Endothelial cell of umbilical vein (primary cell): ENCODE data around the gene MAP4K4. TPM values are rescaled to one million over a fixed set of nuclear protein-coding genes. Genes with fewer than 3 reads are reported as not detected.

ENCODE experiments used
- BruUV-seq: library from RNA; stranded (reverse); fragments of 400-500 nt; replicated peaks from 2 replicates; lab custom pipeline; 2021; lab: Mats Ljungman, UMichigan
- CTCF ChIA-PET: fragments of 300-600, 350-600 bp; sonication (Branson Sonifier 250); formaldehyde crosslinking; loops from one replicate; lab custom pipeline; 2021; ENCODE audit warnings: antibody characterized with exemption, inconsistent platforms; lab: Charles Lee
- POLR2A ChIA-PET: fragments of 300-600, 350-600 bp; sonication (Branson Sonifier 250); formaldehyde crosslinking; loops from one replicate; lab custom pipeline; 2021; ENCODE audit warnings: antibody characterized with exemption, inconsistent platforms; lab: Charles Lee
- DNase-seq: peaks from one replicate; pipeline ENCODE4 v3.0.0-alpha.2; 2011; ENCODE audit warnings: low read depth, low spot score
- FAIRE-seq: peaks from 2 replicates; lab custom pipeline; 2011; peaks lifted over from hg19 to GRCh38; lab: Jason Lieb, UNC
- H2AFZ ChIP-seq: 2 replicates; pipeline ENCODE4 v1.6.0; 2012; ENCODE audit warnings: low read depth, low read length, control low read depth, inconsistent platforms
- H3K27ac ChIP-seq: 2 replicates; pipeline ENCODE4 v1.5.1; 2011; ENCODE audit warnings: low read depth, mild to moderate bottlenecking, control low read depth, low read length, moderate library complexity; ENCODE audit not compliant: insufficient read depth
- H3K27me3 ChIP-seq, 2 experiments: 2 replicates each; pipeline versions ENCODE4 v1.6.0 to v1.6.1; 2011; ENCODE audit warnings: low read length in 2 of 2, mixed read lengths in 1 of 2; ENCODE audit not compliant: control insufficient read depth in 2 of 2, insufficient read depth in 2 of 2
- H3K36me3 ChIP-seq, 2 experiments: 2 replicates in 1 of 2; 3 replicates in 1 of 2; pipeline ENCODE4 v1.5.1; 2011; ENCODE audit warnings: low read length in 2 of 2, mild to moderate bottlenecking in 1 of 2, moderate library complexity in 1 of 2; ENCODE audit not compliant: control insufficient read depth in 2 of 2, insufficient read depth in 2 of 2; ENCODE audit errors: extremely low read depth in 1 of 2
- H3K4me1 ChIP-seq: 3 replicates; pipeline ENCODE4 v1.5.1; 2011; ENCODE audit warnings: mild to moderate bottlenecking, low read length; ENCODE audit not compliant: control insufficient read depth, insufficient read depth; ENCODE audit errors: extremely low read depth
- H3K4me2 ChIP-seq: 2 replicates; pipeline ENCODE4 v1.6.1; 2011; ENCODE audit warnings: low read length, control low read depth, mixed read lengths; ENCODE audit not compliant: insufficient read depth
- H3K4me3 ChIP-seq, 3 experiments: fragments of 200-600 bp in 1 of 3; sonication (generic), shearing (Covaris generic) in 1 of 3; replicated peaks in 1 of 3; 2 replicates each; pipeline ENCODE4 v1.5.1; 2011 to 2016; ENCODE audit warnings: control low read depth in 3 of 3, low read length in 3 of 3, mild to moderate bottlenecking in 2 of 3, inconsistent platforms in 1 of 3, low read depth in 1 of 3, moderate library complexity in 1 of 3; ENCODE audit not compliant: insufficient read depth in 1 of 3
- H3K79me2 ChIP-seq: 2 replicates; pipeline ENCODE4 v1.6.0; 2012; ENCODE audit warnings: low read length, inconsistent platforms; ENCODE audit not compliant: control insufficient read depth, insufficient read depth
- H3K9ac ChIP-seq: replicated peaks from 2 replicates; pipeline ENCODE3; 2011; ENCODE audit warnings: low read length, control low read depth; ENCODE audit not compliant: insufficient read depth; ENCODE audit errors: extremely low read depth
- H3K9me1 ChIP-seq: replicated peaks from 3 replicates; pipeline ENCODE4 v1.6.0; 2011; ENCODE audit warnings: mild to moderate bottlenecking, low read length; ENCODE audit not compliant: control insufficient read depth, insufficient read depth; ENCODE audit errors: extremely low read depth
- H3K9me3 ChIP-seq: replicated peaks from 2 replicates; pipeline ENCODE4 v1.5.1; 2012; ENCODE audit warnings: low read length, inconsistent platforms; ENCODE audit not compliant: control insufficient read depth, insufficient read depth
- H4K20me1 ChIP-seq: replicated peaks from 2 replicates; pipeline ENCODE3; 2011; ENCODE audit warnings: mild to moderate bottlenecking, low read length; ENCODE audit not compliant: control insufficient read depth, insufficient read depth; ENCODE audit errors: extremely low read depth
- CTCF ChIP-seq, 2 donors: IDR thresholded peaks; 1 replicate in 1 of 2; 2 replicates in 1 of 2; pipeline ENCODE4 v1.5.1; 2011; ENCODE audit warnings: low read length in 2 of 2, mild to moderate bottlenecking in 2 of 2, moderate library complexity in 2 of 2, control low read depth in 1 of 2, inconsistent platforms in 1 of 2, low read depth in 1 of 2; ENCODE audit not compliant: insufficient read depth in 1 of 2; ENCODE audit errors: extremely low read depth in 1 of 2
- EZH2 ChIP-seq: IDR thresholded peaks from 2 replicates; pipeline ENCODE4 v1.6.1; 2012; ENCODE audit warnings: borderline replicate concordance, low read depth, mild to moderate bottlenecking, moderate library complexity, low read length, inconsistent platforms; ENCODE audit not compliant: severe bottlenecking
- FOS ChIP-seq: IDR thresholded peaks from 2 replicates; pipeline ENCODE4 v1.6.1; 2011; ENCODE audit warnings: mild to moderate bottlenecking, low read length, moderate library complexity, borderline replicate concordance; ENCODE audit not compliant: insufficient read depth
- GATA2 ChIP-seq: IDR thresholded peaks from 2 replicates; pipeline ENCODE4 v1.7.0; 2011; ENCODE audit warnings: low read depth, mild to moderate bottlenecking, moderate library complexity, mixed read lengths, low read length; ENCODE audit not compliant: insufficient read length, insufficient read depth
- JUN ChIP-seq: IDR thresholded peaks from 2 replicates; pipeline ENCODE4 v1.6.1; 2011; ENCODE audit warnings: borderline replicate concordance, low read depth; ENCODE audit not compliant: insufficient read length, insufficient read depth
- MYC ChIP-seq: IDR thresholded peaks from one replicate; pipeline ENCODE4 v1.6.1; 2011; ENCODE audit warnings: mild to moderate bottlenecking, low read depth, low read length
- POLR2A ChIP-seq: IDR thresholded peaks from 2 replicates; pipeline ENCODE4 v1.6.1; 2012; ENCODE audit warnings: low read depth, mild to moderate bottlenecking, control low read depth, low read length
- POLR2AphosphoS5 ChIP-seq: IDR thresholded peaks from 2 replicates; pipeline ENCODE4 v1.6.1; 2012; ENCODE audit warnings: low read depth, mild to moderate bottlenecking, control low read depth, low read length, moderate library complexity; ENCODE audit not compliant: insufficient read depth
- dilution Hi-C: fragments of 300-500 bp; cut with MboI; formaldehyde crosslinking; loops from one replicate; pipeline ENCODE4 v1.15.0; 2019; ENCODE audit warnings: low sequenced_read_pairs; ENCODE audit not compliant: extremely low pct_ligation_motif_present
- intact Hi-C: fragments of 100-400 bp; cut with micrococcal nuclease; formaldehyde crosslinking; loops from one replicate; pipeline ENCODE4 v1.10.0; 2022
- polyA plus RNA-seq, 4 experiments: library from polyadenylated mRNA; depleted of rRNA in 3 of 4; stranded (reverse) in 3 of 4; unstranded in 1 of 4; fragments of >200 nt; gene quantifications; 2 replicates each; pipeline versions ENCODE4 v1.2.1 to v1.2.3, GENCODE V29; 2011 to 2012; ENCODE audit warnings: missing spikeins in 1 of 4
- total RNA-seq: library from RNA; stranded (reverse); gene quantifications from 2 replicates; pipeline ENCODE4 v1.2.3, GENCODE V29; 2021
- TF ChIP-seq, protein P1 (sequence below): IDR thresholded peaks from 2 replicates; pipeline ENCODE4 v1.6.1; 2011; ENCODE audit not compliant: insufficient read depth, insufficient read length

The MAP4K4 gene
- total and polyA plus RNA-seq, 2 donors (not counting 3 experiments of a cell fraction or from before 2014, with no cell fraction given), result 79.4 to 269 TPM

GRCh38 chr2:101899265-101899664, 201.8 kb downstream of the MAP4K4 start:
- no TSS peak for BruUV-seq
- ChIA-PET POLR2A (no interaction called here), CTCF (interaction anchor here (1.7 to 2.4 kb wide), 2 partner anchors 15 to 16 kb away, joined by 6 to 11 read pairs; no protein-coding TSS in a partner anchor)
- Histone ChIP-seq H3K9me1 (no peaks in the 10 kb centered on the region), H3K9me3 (no peaks in the 10 kb centered on the region), H3K36me3 (peaks cover 2% of the 10 kb centered on the region in 2 experiments), H2AFZ (no peak overlapping the region), H4K20me1 (no peaks in the 10 kb centered on the region), H3K4me3 (no peak overlapping the region), H3K79me2 (no peaks in the 10 kb centered on the region), H3K27ac (no peak overlapping the region), H3K4me1 (no peaks in the 10 kb centered on the region), H3K27me3 (no peaks in the 10 kb centered on the region), H3K4me2 (no peak overlapping the region), H3K9ac (no peak overlapping the region)
- TF ChIP-seq FOS, result no peak
- no peak for TF ChIP-seq GATA2
- TF ChIP-seq MYC, result no peak
- TF ChIP-seq JUN, result no peak
- no peak for TF ChIP-seq POLR2A
- no peak for TF ChIP-seq EZH2
- TF ChIP-seq, protein P1, sequence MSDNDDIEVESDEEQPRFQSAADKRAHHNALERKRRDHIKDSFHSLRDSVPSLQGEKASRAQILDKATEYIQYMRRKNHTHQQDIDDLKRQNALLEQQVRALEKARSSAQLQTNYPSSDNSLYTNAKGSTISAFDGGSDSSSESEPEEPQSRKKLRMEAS, result no peak
- TF ChIP-seq CTCF (IDR thresholded peaks at IDR 0.05; ENCODE audit: extremely low read depth in 1 of 2, insufficient read depth in 1 of 2, low read depth in 1 of 2, low read length in 2 of 2), result no peak
- TF ChIP-seq POLR2AphosphoS5, result no peak
- intact Hi-C loops, result no loop called here
- dilution Hi-C loops, result no loop called here
- DNase-seq (no peak), FAIRE-seq (no peak)
